B cell (primary cell): ENCODE measurements around the gene TRIM15. TPM values are rescaled to one million over a fixed set of nuclear protein-coding genes. Genes with fewer than 3 reads are reported as not detected.

Experiments used
- ATAC-seq: fragments of 200-7000 bp; cut with Tn5 transposase; one replicate; pipeline ENCODE4 v1.10.0; 2021; ENCODE audit warnings: low read depth, mild to moderate bottlenecking, moderate number of reproducible peaks, moderate library complexity
- CTCF ChIA-PET: fragments of 350-600 bp; sonication (Branson Sonifier 250); formaldehyde crosslinking; loops from one replicate; lab custom pipeline; 2021; ENCODE audit warnings: antibody characterized with exemption, inconsistent platforms; lab: Charles Lee
- POLR2A ChIA-PET: fragments of 350-600 bp; sonication (Branson Sonifier 250); formaldehyde crosslinking; loops from one replicate; lab custom pipeline; 2021; ENCODE audit warnings: antibody characterized with exemption; lab: Charles Lee
- DNase-seq: peaks from one replicate; pipeline ENCODE4 v3.0.0; 2013
- H2AFZ ChIP-seq: 2 replicates; pipeline ENCODE4 v1.6.1; 2012; ENCODE audit warnings: mild to moderate bottlenecking, low read depth, low read length; ENCODE audit not compliant: insufficient read depth, poor library complexity, severe bottlenecking
- H3K27ac ChIP-seq, 2 donors: 1 replicate in 1 of 2; 2 replicates in 1 of 2; pipeline ENCODE4 v1.5.1; 2012 to 2013; ENCODE audit warnings: low read length in 2 of 2, mild to moderate bottlenecking in 2 of 2, moderate library complexity in 1 of 2
- H3K27me3 ChIP-seq, 4 experiments: fragments of 200-600 bp in 1 of 4; sonication (generic) in 1 of 4; replicated peaks in 1 of 4; 1 replicate in 2 of 4; 2 replicates in 2 of 4; pipeline versions ENCODE4 v1.6.1 to v1.7.0; 2013 to 2016; ENCODE audit warnings: low read length in 3 of 4, mild to moderate bottlenecking in 2 of 4, mixed read lengths in 1 of 4, moderate library complexity in 1 of 4; ENCODE audit not compliant: insufficient read depth in 4 of 4, control insufficient read depth in 3 of 4; ENCODE audit errors: control extremely low read depth in 1 of 4
- H3K36me3 ChIP-seq, 2 experiments: replicated peaks in 1 of 2; 1 replicate in 1 of 2; 2 replicates in 1 of 2; pipeline versions ENCODE4 v1.6.1 to v1.7.1; 2013; ENCODE audit warnings: low read length in 1 of 2; ENCODE audit not compliant: insufficient read depth in 2 of 2, control insufficient read depth in 1 of 2; ENCODE audit errors: control extremely low read depth in 1 of 2, extremely low read depth in 1 of 2
- H3K4me1 ChIP-seq, 2 donors: fragments of 200-600 bp in 1 of 2; sonication (generic) in 1 of 2; 1 replicate in 1 of 2; 2 replicates in 1 of 2; pipeline versions ENCODE4 v1.5.1 to v1.6.1; 2013 to 2017; ENCODE audit warnings: low read length in 2 of 2; ENCODE audit not compliant: control insufficient read depth in 2 of 2, insufficient read depth in 2 of 2
- H3K4me2 ChIP-seq: replicated peaks from 2 replicates; pipeline ENCODE3; 2012; ENCODE audit warnings: mild to moderate bottlenecking, low read depth, low read length; ENCODE audit not compliant: poor library complexity, severe bottlenecking
- H3K4me3 ChIP-seq, 5 experiments: fragments of 200-600 bp in 1 of 5; sonication (generic) in 1 of 5; 1 replicate in 3 of 5; 2 replicates in 2 of 5; pipeline versions ENCODE4 v1.5.1 to v1.7.0; 2011 to 2016; ENCODE audit warnings: low read length in 4 of 5, mild to moderate bottlenecking in 4 of 5, low read depth in 2 of 5, control low read depth in 1 of 5, moderate library complexity in 1 of 5; ENCODE audit not compliant: insufficient read depth in 1 of 5; ENCODE audit errors: control extremely low read depth in 1 of 5, extremely low read depth in 1 of 5
- H3K79me2 ChIP-seq: fragments of 200-600 bp; sonication (generic); one replicate; pipeline ENCODE4 v1.6.0; 2016; ENCODE audit warnings: low read length; ENCODE audit not compliant: control insufficient read depth, insufficient read depth
- H3K9ac ChIP-seq: fragments of 200-600 bp; sonication (generic); 2 replicates; pipeline ENCODE4 v1.6.1; 2017; ENCODE audit warnings: mild to moderate bottlenecking, low read length, moderate library complexity
- H3K9me3 ChIP-seq, 3 donors: one replicate each; pipeline versions ENCODE4 v1.6.1 to v1.7.1; 2013; ENCODE audit warnings: low read length in 2 of 3; ENCODE audit not compliant: control insufficient read depth in 2 of 3, insufficient read depth in 1 of 3; ENCODE audit errors: control extremely low read depth in 1 of 3
- H4K20me1 ChIP-seq: 2 replicates; pipeline ENCODE4 v1.6.0; 2012; ENCODE audit warnings: mild to moderate bottlenecking, low read length; ENCODE audit not compliant: insufficient read depth, control insufficient read depth, poor library complexity, severe bottlenecking
- H3K27ac Mint-ChIP-seq: one replicate; pipeline ENCODE4 v1.8.0; 2021; ENCODE audit warnings: mixed read lengths
- H3K27me3 Mint-ChIP-seq: one replicate; pipeline ENCODE4 v1.8.0; 2021; ENCODE audit warnings: mixed read lengths
- H3K4me1 Mint-ChIP-seq: one replicate; pipeline ENCODE4 v1.8.0; 2021; ENCODE audit warnings: mixed read lengths
- H3K4me3 Mint-ChIP-seq: one replicate; pipeline ENCODE4 v1.8.0; 2021; ENCODE audit warnings: mixed read lengths
- H3K9me3 Mint-ChIP-seq: one replicate; pipeline ENCODE4 v1.8.0; 2022; ENCODE audit warnings: mixed read lengths; ENCODE audit not compliant: insufficient read depth
- EZH2 ChIP-seq: IDR thresholded peaks from 2 replicates; pipeline ENCODE4 v1.6.1; 2012; ENCODE audit warnings: borderline replicate concordance, low read depth, mild to moderate bottlenecking, moderate library complexity, low read length; ENCODE audit not compliant: insufficient read depth, poor library complexity, severe bottlenecking
- WGBS: methylation state at CpG from one replicate; pipeline ENCODE4 v1.1.5; 2013; ENCODE audit warnings: missing lambda C conversion rate; ENCODE audit not compliant: insufficient coverage; 5-methylcytosine and 5-hydroxymethylcytosine counted together
- intact Hi-C: fragments of 100-400 bp; cut with micrococcal nuclease; formaldehyde crosslinking; loops from one replicate; pipeline ENCODE4 v1.10.0; 2022
- polyA plus RNA-seq: library from polyadenylated mRNA; depleted of rRNA; stranded (reverse); fragments of >200 nt; gene quantifications from 2 replicates; pipeline ENCODE4 v1.2.3, GENCODE V29; 2012
- total RNA-seq, 2 donors: library from RNA; stranded (reverse); fragments of 120-200 nt in 1 of 2; gene quantifications; 1 replicate in 1 of 2; 2 replicates in 1 of 2; pipeline versions ENCODE4 v1.2.3 to v1.2.4, GENCODE V29; 2013 to 2022
- TF ChIP-seq, protein P1 (sequence below): fragments of 200-600 bp; IDR thresholded peaks from one replicate; pipeline ENCODE4 v1.8.0; 2022; ENCODE audit warnings: antibody characterized with exemption, mild to moderate bottlenecking

Gene TRIM15
- total and polyA plus RNA-seq, 2 donors (not counting 1 experiment from before 2014, with no cell fraction given) = not detected

DNA sequence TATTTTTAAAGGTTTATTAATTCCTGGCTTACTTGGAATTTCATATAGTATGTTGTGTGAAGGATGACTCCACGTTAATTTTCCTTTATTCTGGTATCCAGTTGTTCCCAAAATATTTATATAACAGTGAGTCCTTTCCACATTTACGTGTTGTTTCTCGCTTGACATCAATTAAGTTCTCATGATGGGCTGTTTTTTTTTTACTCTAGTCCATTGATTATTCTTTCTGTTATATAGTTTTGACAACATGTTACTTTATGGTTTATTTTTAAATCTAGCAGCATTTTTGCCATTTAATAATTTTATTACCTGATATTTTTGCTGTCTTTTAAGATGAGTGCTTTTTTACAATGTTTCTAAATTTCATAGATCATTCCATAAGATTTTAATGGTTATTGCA, 20.7 kb upstream of the TRIM15 start:
- Histone ChIP-seq H3K9ac (no peak overlapping the region), H4K20me1 (no peaks in the 10 kb centered on the region), H3K9me3 (no peaks in the 10 kb centered on the region), H3K4me2 (no peak overlapping the region), H3K79me2 (no peaks in the 10 kb centered on the region), H2AFZ (no peak overlapping the region), H3K4me1 (no peaks in the 10 kb centered on the region), H3K27ac (no peak overlapping the region), H3K27me3 (peaks cover 0 to 26% (median 9%) of the 10 kb centered on the region in 4 experiments), H3K36me3 (no peaks in the 10 kb centered on the region), H3K4me3 (no peak overlapping the region)
- intact Hi-C loops = no loop called here
- TF ChIP-seq EZH2 = no peak
- TF ChIP-seq, protein P1, sequence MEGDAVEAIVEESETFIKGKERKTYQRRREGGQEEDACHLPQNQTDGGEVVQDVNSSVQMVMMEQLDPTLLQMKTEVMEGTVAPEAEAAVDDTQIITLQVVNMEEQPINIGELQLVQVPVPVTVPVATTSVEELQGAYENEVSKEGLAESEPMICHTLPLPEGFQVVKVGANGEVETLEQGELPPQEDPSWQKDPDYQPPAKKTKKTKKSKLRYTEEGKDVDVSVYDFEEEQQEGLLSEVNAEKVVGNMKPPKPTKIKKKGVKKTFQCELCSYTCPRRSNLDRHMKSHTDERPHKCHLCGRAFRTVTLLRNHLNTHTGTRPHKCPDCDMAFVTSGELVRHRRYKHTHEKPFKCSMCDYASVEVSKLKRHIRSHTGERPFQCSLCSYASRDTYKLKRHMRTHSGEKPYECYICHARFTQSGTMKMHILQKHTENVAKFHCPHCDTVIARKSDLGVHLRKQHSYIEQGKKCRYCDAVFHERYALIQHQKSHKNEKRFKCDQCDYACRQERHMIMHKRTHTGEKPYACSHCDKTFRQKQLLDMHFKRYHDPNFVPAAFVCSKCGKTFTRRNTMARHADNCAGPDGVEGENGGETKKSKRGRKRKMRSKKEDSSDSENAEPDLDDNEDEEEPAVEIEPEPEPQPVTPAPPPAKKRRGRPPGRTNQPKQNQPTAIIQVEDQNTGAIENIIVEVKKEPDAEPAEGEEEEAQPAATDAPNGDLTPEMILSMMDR = no peak
- H3K4me1 Mint-ChIP-seq = no peaks in the 10 kb centered on the region
- no peak overlapping the region for H3K27ac Mint-ChIP-seq
- DNase-seq = no peak
- H3K27me3 Mint-ChIP-seq = peaks cover 41% of the 10 kb centered on the region
- CTCF ChIA-PET = interaction anchor here (1.1 to 2.0 kb wide), 2 partner anchors 12 to 39 kb away, joined by 9 to 12 read pairs; no protein-coding TSS in a partner anchor
- POLR2A ChIA-PET = no interaction called here
- no peak overlapping the region for H3K4me3 Mint-ChIP-seq
- no peaks in the 10 kb centered on the region for H3K9me3 Mint-ChIP-seq
- no peak for ATAC-seq
- WGBS = no CpG with 5 or more reads among the region's 3 CpGs

DNA sequence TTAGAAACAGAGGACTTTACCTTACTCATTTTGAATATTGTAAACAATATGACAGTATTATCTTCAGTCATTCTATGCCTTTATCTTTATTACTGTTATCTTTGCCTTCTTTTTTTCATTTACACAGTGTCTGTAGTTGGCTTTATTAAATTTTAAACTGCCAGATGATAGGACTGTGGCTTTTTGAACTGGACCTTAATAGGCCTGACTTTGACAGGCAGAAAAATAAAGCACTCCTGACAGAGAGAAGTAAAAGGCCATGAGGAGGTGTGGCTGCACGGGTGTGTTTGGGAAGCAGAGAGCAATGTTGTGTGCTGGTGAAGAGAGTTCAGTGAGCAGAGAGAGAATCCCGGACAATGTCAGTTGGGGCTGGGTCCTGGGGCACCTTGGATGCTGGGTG, 19.6 kb upstream of the TRIM15 start:
- Mint-ChIP-seq H3K27me3 (peaks cover 46% of the 10 kb centered on the region), H3K4me3 (no peak overlapping the region), H3K27ac (no peak overlapping the region), H3K4me1 (no peaks in the 10 kb centered on the region), H3K9me3 (no peaks in the 10 kb centered on the region)
- POLR2A ChIA-PET = no interaction called here
- H3K4me1 ChIP-seq = no peaks in the 10 kb centered on the region
- H3K79me2 ChIP-seq = no peaks in the 10 kb centered on the region
- no peak overlapping the region for H3K9ac ChIP-seq
- 100% methylated on average over 2 of the region's 2 CpGs for WGBS
- no peak overlapping the region for H3K4me2 ChIP-seq
- H3K9me3 ChIP-seq = no peaks in the 10 kb centered on the region
- no peak for DNase-seq
- intact Hi-C loops = no loop called here
- H3K36me3 ChIP-seq = no peaks in the 10 kb centered on the region
- ATAC-seq = no peak
- TF ChIP-seq, protein P1 = no peak
- TF ChIP-seq EZH2 = no peak
- H3K27me3 ChIP-seq = peaks cover 0 to 30% (median 7%) of the 10 kb centered on the region in 4 experiments
- no peak overlapping the region for H3K27ac ChIP-seq
- H3K4me3 ChIP-seq = no peak overlapping the region
- no peaks in the 10 kb centered on the region for H4K20me1 ChIP-seq
- CTCF ChIA-PET = interaction anchor here (1.1 to 2.0 kb wide), 3 partner anchors 11 to 40 kb away, joined by 5 to 12 read pairs (median 9); no protein-coding TSS in a partner anchor
- no peak overlapping the region for H2AFZ ChIP-seq
